Frontal cortex (tissue), 4 donors: ENCODE measurements around the gene IQGAP3. TPM values are rescaled to one million over a fixed set of nuclear protein-coding genes. Genes with fewer than 3 reads are reported as not detected.
"Not testable (repeated sequence)": the region's sequence is repeated elsewhere in the genome, so short reads cannot be mapped to it uniquely, and the experiment has no call there.

ENCODE experiments used
- DNase-seq, 2 donors: peaks; one replicate each; pipeline ENCODE4 v3.0.0; 2012; ENCODE audit warnings: low spot score in 2 of 2
- FAIRE-seq: peaks from 2 replicates; lab custom pipeline; 2012; peaks lifted over from hg19 to GRCh38; lab: Jason Lieb, UNC
- total RNA-seq: library from RNA; depleted of rRNA; stranded (reverse); fragments of >200 nt; gene quantifications from one replicate; pipeline ENCODE4 v1.2.3, GENCODE V29; 2014
- donor health status: control.
- donor health status: control.
- donor health status: control.

IQGAP3 gene, protein sequence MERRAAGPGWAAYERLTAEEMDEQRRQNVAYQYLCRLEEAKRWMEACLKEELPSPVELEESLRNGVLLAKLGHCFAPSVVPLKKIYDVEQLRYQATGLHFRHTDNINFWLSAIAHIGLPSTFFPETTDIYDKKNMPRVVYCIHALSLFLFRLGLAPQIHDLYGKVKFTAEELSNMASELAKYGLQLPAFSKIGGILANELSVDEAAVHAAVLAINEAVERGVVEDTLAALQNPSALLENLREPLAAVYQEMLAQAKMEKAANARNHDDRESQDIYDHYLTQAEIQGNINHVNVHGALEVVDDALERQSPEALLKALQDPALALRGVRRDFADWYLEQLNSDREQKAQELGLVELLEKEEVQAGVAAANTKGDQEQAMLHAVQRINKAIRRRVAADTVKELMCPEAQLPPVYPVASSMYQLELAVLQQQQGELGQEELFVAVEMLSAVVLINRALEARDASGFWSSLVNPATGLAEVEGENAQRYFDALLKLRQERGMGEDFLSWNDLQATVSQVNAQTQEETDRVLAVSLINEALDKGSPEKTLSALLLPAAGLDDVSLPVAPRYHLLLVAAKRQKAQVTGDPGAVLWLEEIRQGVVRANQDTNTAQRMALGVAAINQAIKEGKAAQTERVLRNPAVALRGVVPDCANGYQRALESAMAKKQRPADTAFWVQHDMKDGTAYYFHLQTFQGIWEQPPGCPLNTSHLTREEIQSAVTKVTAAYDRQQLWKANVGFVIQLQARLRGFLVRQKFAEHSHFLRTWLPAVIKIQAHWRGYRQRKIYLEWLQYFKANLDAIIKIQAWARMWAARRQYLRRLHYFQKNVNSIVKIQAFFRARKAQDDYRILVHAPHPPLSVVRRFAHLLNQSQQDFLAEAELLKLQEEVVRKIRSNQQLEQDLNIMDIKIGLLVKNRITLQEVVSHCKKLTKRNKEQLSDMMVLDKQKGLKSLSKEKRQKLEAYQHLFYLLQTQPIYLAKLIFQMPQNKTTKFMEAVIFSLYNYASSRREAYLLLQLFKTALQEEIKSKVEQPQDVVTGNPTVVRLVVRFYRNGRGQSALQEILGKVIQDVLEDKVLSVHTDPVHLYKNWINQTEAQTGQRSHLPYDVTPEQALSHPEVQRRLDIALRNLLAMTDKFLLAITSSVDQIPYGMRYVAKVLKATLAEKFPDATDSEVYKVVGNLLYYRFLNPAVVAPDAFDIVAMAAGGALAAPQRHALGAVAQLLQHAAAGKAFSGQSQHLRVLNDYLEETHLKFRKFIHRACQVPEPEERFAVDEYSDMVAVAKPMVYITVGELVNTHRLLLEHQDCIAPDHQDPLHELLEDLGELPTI (N-terminal part only)
- 1.2 TPM for total RNA-seq

DNA sequence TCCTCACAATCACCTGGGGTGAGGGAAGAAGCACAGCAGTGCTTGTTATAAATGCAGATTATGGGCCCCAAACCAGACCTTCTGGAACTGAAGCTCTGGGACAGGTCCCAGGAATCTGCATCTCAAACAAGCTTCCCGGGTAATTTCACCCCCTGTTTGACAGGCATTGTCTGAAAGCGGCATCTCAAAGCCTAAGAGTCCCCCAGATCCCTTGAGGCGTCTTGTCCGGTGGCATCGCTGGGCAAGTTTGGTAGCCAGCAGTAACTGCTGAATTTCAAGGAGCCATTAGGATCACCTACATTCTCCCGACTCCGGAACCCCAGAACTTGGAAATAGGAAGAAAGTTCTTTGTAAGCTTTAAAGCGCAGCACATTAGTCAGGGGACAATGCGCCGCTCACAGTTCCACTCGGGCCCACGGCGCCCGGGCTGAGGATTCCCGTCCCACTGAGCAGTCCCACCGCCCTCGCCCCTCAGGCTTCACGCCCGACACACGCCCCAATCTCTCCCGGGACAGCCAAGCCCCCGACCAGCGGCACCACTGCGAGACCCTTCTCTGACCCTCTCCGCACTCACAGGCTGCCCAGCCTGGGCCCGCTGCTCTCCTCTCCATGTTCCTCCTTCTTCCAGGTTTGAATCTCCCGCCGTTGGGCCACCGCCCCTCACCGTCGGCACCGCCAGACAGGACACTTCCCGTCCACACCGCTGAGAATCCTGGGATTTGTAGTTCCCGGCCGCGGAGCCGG, at the start of gene IQGAP3:
Gene IQGAP3, minus strand, starts transcription at position 647 of the 744 bp plus-strand sequence. Its CDS starts 36 bp downstream, at position 611.
- DNase-seq (peak; percentile 64 to 93), FAIRE-seq (no peak)

DNA sequence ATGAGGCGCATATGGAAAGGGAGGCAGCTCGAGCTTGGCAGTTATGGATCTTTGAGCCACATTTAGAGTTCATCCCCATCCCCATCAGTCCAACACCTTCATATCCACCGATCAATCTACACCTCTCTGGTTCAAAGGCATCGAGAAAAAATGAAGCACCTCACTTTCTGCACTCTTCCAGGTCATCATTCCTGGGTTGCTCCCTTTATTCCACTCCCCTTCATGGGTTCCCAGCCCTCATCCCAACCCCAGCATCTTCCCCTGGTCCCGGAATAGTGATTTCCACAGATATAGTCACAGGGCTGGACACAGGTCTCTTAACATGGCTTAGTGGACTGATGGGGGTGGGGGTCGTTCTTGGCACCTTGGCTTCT, 47.2 kb upstream of the IQGAP3 start:
- FAIRE-seq = no peak
- DNase-seq = no peak

DNA sequence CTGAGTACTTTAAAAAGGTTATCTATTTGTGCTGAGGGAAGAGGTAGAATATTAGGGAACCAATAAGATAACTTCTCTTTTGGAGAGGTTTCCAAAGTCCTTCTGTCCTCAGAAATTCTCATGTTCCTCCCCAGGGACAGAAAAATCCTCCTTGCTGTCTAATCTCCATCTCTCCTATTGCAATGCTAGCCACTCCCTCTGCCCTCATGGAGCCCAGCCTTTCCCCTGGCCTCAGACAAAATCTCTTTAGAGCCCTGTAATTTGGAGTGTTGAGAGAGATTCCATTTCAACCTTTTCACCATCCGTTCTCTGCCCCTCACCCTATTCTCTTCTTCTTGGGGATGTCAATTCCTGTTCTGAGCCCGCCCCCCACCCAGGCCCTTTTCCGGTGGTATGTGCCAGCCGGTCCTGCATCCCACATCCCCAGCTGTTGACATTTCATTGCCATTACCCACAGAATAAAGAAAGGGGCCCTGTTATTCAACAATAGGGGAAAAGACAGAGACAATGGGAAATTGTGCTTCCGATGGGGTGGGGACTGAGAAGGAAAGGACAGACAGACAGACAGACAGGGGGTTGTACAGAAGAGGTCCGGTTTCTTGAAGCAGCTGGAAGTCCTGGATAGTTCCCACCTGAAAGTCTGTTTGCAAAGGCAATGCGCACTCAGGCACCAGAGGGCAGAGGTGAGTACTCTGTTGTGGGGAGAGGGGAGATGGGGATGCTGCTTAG, 46.7 kb upstream of the IQGAP3 start, which contains the start of gene HAPLN2:
Gene HAPLN2, plus strand, starts transcription at position 563 of the 729 bp plus-strand sequence. CDS start 4,076 bp downstream, outside the sequence.
- FAIRE-seq (no peak), DNase-seq (peak in 1 of 2 donors; percentile 47)

DNA sequence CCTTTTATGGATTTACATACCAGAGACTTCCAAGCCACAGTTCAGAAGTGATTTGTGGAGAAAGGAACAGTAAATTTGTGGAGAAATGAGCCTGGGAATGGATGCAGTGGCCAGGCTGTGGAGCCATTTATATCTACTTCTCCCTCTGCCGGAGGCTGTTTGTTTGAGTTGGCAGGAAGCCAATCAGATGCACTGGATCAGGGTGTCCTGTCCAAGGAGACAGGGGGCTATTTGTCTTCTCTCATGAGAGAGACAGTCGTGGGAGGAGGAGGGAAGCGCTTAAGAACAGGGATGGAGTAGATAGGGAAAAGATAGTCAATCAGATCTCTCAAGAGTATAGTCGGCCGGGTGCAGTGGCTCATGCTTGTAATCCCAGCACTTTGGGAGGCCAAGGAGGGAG, 44.1 kb upstream of the IQGAP3 start:
- FAIRE-seq (no peak), DNase-seq (peak; percentile 46 to 61)

DNA sequence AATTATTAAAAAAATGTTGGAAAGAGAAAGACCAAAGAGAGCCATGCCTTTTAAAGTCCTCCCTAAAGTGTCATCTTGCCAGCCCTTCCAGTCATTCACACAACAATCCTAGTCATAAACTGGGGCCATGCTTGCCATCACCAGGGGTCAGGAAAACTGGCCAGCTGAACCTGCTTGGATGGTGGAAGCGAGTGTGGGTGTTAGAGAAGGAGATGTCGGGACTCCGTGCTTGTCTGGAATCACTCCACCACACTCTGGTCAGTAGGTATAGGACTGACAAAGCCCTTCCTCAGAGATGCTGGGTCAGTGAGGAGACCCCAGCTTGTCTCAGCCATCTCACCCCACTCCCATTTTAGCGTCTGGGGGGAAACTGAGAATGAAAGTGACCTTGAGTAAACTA, 43.6 kb upstream of the IQGAP3 start:
- FAIRE-seq (no peak), DNase-seq (no peak)

DNA sequence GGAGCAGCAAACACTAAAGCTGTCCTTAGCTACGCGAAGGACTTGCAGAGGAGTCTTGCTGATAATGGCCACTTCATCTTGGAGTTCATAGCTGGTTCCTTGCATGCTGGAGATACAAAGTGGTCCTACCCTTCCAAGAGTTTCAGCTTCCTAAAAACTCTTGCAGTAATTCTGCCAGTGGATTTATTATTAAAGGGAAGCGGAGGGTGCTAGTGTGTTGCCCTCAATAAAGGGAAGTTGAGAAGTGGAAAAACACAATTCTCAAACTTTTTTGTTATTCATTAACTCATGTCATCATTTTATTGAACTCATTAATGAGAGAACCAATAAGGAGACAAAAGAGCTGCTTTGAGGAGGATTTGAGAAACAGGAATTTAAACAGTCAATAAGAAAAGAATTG, 40.3 kb upstream of the IQGAP3 start:
- FAIRE-seq = no peak

DNA sequence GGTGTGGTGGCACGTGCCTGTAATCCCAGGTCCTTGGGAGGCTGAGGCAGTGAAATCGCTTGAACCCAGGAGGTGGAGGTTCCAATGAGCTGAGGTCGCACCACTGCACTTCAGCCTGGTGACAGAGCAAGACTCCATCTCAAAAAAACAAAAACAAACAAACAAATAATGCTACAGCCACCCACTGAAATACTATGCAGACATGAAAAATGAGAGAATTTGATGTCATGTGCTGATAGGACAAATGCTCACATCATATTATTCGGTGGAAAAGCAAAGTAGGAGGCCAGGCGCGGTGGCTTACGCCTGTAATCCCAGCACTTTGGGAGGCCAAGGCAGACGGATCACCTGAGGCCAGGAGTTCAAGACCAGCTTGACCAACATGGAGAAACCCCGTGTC, 37.7 kb upstream of the IQGAP3 start:
- not testable (repeated sequence) for DNase-seq, FAIRE-seq

More for the DNA sequence above, 40.3 kb upstream of the IQGAP3 start:
- DNase-seq = no peak

DNA sequence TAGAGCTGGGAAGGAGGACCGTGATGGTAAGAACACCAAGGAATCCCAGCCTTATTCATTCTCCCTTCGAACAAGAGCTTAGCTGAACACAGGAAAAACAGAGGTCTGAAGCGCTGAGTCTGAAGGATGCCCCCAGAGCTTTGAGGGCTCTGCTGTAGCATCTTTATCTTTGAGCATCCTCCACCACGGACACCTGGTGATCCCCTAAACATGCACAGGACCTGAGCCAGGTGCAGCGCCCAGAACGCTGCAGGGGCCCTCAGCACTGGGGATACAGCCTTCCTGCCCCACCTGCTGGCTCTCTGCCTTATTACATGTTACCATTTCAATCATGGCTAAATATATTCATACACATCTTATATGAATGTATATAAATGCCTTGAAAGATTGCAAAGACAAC, 36.6 kb upstream of the IQGAP3 start:
- DNase-seq = no peak

DNA sequence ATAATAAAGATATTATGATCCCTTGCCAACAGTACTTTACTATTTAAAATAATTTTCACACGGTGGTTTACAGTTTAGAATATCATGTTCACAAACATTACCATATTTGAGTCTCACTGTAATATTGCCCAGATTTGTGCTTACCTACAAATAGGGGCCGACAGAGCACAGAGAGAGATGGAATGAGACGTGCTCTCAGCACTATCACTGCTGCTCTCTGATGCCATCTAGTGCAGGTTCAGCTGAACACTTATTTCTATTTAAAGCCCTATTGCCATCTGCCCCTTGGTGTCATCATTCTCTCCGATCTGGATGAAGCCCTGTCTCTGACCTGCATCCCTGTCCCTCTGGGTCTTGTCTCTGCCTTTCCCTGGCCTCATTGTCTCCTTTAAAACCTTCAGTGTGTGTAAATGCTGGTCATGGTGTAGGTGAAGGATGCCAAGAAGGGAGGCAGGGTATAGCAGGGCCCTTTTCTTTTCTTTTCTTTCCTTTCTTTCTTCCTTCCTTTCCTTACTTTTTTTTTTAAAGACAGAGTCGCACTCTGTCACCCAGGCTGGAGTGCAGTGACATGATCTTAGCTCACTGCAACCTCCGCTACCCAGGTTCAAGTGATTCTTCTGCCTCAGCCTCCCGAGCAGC, 35.8 kb upstream of the IQGAP3 start:
- peak; percentile 24 for FAIRE-seq
- peak in 1 of 2 donors; percentile 63 for DNase-seq

More for the DNA sequence above, 36.6 kb upstream of the IQGAP3 start:
- FAIRE-seq = no peak

DNA sequence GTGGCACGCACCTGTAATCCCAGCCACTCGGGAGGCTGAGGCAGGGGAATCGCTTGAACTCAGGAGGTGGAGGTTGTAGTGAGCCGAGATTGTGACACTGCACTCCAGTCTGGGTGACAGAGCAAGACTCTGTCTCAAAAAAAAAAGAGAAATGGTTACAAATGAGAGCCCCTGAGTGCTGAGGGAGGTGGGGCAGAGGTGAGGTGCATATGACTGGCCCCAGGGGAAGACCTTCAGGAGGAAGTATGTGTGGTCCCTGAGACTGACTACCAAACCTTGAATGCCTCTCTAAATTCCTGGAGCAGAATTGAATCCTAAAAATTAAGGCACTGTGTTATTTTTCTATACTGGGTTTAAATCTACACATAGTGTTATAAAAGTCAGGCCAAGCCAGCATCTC, 35.0 kb upstream of the IQGAP3 start:
- not testable (repeated sequence) for DNase-seq, FAIRE-seq

DNA sequence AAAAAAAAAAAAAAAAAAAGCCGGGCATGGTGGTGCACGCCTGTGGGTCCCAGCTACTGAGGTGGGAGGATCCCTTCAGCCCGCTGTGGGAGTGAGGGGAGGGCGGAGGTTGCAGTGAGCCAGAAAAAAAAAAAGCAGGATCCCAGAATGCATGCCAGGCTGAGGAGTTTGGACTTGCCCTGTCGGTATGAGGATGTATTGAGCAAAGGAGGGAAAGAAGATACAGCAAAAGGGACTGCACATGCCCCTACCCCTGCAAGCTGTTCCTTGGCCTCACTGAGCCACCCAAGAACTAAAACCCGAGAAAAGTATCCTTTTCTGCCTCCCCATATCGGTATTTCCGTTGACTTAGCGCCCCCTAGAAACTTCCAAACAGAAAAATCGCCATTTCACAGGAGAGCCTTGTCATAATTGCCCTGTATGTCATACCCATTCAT, 30.2 kb upstream of the IQGAP3 start:
- no peak for FAIRE-seq

DNA sequence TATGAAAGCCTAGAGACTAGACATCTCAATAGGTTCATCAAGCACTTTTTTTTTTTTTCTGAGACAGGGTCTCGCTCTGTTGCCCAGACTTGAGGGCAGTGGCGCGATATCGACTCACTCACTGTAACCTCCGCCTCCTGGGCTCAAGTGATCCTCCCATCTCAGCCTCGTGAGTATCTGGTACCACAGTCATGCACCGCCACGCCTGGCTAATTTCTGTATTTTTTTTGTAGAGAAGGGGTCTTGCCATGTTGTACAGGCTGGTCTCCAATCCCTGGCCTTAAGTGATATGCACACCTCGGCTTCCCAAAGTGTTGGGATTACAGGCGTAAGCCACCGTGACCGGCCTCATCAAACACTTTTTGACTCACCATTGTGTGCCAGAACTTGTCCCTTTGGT, 29.5 kb upstream of the IQGAP3 start:
- no peak for FAIRE-seq
- no peak for DNase-seq

More for the DNA sequence above, 30.2 kb upstream of the IQGAP3 start:
- DNase-seq = no peak

DNA sequence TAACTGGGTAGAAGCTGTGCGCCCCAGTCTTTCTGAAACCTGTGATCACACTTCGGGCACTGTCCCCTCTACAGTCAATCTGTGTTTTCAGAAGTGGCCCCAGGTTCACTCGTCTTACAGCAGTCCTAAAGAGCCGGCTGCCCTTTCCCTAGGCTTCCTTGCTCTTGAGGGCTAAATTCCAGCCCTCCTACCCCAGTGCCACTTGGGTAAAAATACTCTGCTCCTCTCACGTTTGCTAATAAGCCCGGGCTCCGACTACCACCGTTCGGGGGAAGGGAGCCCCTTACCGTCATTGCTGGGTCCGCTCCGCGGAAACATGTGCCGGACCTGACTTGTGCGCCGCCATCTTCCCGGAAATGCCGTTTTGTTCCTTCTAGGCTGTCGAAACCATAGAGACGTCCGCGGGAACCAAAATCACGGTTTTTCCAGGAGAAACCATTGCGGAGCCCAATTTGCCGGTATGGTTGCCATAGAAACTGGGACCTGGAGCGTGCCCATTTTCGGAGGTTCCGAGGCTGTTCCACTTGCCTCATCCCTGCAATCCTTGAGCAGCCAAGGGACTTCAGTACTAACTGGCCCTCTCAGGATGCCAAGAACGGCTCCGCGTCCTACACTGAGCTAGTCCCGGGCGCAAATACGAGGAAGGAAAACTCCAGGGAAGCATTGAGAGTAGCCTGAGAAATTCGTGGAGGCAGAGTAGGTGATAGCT, 28.9 kb upstream of the IQGAP3 start, which contains the start of gene GPATCH4:
Gene GPATCH4, minus strand, starts transcription at position 358 of the 709 bp plus-strand sequence.
- FAIRE-seq = no peak

DNA sequence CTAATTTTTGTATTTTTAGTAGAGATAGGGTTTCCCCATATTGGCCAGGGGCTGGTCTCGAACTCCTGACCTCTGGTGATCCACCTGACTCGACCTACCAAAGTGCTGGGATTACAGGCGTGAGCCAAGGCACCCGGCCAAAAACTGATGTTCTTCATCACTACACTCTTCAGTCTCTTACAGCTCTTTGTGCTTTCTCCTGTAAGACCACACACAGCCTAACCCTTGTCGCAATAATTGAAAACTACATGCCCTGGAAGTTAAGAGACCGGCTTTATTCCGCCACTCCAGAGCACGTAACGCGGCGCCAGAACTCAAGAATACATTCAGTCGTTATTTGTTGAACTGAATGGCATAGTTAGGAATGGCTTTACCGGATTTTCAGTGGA, 28.4 kb upstream of the IQGAP3 start:
- no peak for FAIRE-seq
- DNase-seq = no peak

More for the DNA sequence above, 28.9 kb upstream of the IQGAP3 start, which contains the start of gene GPATCH4:
- DNase-seq = peak; percentile 46 to 67

DNA sequence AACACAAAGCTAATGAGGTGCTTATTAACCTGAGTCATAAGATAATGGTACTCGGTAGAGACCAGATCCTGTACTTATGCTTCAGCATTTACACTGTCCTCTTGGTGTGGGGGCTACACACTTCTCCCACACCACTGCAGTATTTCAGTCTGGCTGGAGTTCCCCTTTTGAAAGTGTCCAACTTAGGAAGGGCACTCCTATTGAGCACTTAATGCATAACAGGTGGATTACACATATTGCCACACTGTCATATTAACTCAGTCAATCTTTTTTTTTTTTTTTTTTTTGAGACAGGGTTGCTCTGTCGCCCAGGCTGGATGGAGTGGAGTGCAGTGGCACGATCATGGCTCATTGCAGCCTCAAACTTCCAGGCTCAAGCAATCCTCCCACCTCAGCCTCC, 27.4 kb upstream of the IQGAP3 start:
- FAIRE-seq = no peak
- no peak for DNase-seq

DNA sequence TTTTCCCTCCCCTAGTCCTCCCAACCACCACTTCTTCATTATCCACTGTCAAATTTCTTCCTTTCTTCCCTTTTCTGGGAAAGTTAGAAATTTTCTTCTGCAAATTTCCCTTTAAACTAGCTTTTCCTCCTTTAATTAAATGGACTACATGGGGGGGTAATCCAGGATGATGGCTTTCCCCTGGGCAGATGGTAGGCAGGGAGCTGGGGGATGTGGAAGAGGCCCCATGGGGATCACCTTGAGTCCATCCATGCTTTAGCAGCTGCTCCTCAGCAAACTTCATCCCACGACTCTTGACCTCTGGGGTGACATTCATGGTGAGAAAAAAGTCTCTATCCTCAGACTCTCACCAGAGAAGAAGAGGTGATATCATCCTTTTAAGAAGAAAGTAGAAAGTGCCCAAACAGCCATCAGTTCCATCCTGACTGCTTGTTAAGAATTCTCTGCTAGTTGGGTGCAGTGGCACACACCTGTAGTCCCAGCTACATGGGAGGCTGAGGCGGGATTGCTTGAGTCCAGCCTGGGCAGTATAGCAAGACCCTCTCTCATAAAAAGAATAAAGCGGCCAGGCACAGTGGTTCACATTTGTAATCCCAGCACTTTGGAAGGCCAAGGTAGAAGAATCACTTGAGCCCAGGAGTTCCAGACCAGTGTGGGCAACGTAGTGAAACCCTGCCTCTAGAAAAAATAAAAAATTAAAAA, 26.5 kb upstream of the IQGAP3 start:
- FAIRE-seq = no peak
- no peak for DNase-seq
